Stimulated activated CD4-positive, alpha-beta T cell treated with anti-CD3 and anti-CD28 coated beads, Interleukin-2, amount 100 ng/mL, for 48 hours (primary cell): ENCODE data around the gene HMX2.
A peak's percentile ranks its signal among the peaks of the same experiment; 100 is the strongest.

ENCODE experiments used
- DNase-seq, 2 donors: peaks; one replicate each; pipeline ENCODE4 v3.0.0-alpha.2; 2020

HMX2 gene

DNA sequence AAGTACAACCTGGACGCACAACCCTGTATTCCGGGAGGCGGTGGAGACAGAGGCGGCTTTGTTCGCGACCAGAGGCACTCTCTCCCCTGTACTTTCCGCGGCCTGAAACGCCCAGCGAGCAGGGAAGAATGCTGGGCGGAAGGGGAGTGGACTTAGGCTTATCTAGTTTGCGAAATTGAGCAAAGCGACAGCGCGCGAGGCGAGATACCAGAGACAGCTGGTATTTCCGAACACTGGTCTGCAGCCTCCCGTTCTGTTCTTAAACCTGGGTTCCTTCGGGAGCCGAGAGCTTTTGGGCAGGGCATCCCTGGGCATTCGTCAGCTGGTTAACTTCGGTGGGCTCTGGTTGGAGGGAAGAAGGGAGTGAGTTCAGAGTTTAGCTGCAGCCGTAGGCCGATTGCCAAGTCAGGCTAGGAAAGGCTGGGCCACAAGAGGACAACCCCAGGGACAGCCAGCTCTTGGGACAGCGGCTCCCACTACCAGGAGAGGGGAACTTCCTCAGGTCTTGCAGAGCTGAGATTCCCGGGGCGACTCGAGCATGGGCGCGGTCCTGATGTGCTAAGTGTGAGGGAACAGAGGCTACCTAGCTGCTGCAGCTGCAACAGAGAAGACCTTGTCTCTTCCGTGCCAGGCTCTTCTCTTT lies 8.3 kb upstream of the HMX2 start:
- no peak for DNase-seq

DNA sequence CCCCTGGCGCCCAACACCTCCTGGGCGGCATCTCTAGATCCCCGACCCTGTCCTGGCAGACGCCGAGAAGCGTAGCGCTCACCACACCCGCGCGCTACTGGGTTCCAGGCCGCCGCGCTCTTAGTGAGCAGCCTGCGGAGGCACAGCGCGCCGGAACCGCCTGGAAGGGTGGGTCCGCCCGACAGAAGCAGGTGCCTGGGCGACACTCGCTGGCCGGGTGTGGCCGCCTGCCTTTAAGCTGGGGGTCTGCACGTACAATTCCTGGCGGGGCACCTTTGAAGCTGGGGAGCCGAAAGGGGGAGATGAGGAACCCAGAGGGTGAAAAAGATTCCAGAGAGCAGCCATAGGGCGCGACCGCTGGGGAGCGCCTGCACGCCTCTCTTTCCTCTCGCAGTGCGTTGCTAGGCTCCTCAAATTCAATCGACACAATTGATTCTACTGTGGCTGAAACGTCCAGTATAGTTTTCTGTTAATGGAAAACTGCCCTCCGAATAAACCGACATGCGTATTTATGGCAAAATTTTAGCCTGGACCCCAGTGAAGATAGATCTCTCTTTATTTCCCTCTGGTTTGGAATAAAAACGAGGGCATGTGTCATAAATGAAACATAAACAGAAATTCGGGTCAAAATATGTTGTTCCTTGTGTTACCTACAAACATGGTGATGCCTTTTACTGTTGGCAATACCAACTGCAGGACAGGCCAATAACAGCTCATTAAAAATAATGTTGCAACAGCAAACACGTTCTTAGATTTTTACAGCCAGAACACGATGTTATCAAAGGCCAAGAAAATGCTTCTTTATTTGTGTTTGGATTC lies 7.6 kb upstream of the HMX2 start:
- peak in 1 of 2 donors; percentile 20 for DNase-seq

DNA sequence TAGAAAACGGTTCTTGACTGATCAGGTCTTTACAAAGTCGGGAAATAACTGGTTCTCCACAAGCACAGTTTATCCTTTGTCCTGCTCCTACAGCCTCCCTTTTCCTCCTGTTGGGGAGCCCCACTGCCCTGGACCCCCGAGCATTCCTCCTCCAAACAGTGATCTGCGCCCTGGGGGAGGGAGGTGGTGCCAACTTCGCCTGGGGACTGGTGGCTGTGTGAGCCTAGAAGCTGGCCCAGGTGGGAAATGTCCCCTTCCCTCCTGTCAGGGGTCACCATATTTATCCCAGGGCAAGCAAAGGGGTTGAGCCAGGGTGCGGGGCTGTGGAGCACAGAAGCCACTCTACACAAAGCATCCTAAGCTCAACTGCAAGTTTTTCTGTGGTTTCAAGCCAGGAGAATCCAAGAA lies 6.9 kb upstream of the HMX2 start:
- no peak for DNase-seq

DNA sequence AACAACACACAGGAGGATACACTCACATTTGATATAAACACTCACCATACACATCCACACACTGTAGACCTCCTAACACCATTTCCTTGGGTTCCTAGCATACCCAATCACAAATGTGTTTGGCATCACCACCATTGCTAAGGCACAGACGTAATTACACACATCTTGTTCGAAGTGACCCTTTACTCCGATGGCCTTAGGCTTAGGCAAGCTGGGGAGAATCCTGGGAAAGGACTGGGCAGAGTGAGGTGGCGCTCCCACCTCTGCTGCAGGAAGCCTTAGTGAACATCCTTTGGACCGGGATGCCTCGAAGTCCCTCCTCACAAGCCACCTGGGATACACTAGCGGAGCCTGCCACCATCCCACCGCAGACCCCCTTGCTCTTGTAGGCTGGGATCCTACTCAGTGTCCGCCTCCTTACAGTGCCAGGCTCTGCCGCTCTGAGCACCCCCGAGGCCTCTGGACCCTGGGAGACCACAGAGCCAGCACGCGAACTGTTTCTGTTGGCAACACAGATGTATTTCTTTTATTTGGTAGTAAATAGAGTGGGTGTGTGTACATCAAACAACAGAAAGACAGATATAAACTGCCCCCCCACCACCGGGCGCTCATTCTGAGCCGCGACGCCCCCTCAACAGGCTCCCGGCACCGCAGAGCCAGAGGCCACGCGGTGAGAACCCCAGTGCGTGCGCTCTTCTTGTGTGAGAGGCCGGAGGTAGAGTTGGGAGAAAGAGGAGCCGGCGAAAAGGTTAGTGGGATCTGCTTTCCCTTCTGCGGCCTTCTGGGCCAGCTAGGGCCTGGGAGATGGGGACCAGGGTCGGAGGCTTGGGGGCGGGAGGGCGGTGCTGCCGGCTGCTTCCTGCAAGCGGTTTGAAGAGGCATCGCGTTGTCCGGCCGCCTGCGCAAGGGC lies 5.9 kb upstream of the HMX2 start:
- DNase-seq: no peak

DNA sequence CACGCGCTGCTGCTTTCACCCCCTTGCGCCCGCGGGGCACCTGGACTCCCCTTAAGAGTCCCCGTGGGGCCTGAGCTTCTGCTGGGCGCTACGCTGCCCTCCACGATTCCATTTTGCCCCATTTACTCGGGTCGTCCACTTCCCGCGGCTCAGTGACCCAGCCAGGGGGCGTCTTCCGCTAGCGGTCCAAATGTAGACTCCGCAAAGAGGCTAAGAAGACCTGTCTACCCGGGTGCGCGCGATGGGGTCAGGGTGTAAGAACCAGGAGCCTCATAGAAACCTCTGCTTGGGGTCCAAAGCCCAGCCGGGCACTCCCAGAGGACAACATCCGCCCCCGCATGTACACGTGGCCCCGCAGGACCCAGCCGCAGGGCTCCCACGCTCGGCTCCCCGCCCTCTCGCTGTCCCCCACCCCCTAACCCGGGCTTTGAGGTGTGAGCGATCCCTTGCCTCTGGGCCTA lies 5.2 kb upstream of the HMX2 start:
- DNase-seq: no peak

DNA sequence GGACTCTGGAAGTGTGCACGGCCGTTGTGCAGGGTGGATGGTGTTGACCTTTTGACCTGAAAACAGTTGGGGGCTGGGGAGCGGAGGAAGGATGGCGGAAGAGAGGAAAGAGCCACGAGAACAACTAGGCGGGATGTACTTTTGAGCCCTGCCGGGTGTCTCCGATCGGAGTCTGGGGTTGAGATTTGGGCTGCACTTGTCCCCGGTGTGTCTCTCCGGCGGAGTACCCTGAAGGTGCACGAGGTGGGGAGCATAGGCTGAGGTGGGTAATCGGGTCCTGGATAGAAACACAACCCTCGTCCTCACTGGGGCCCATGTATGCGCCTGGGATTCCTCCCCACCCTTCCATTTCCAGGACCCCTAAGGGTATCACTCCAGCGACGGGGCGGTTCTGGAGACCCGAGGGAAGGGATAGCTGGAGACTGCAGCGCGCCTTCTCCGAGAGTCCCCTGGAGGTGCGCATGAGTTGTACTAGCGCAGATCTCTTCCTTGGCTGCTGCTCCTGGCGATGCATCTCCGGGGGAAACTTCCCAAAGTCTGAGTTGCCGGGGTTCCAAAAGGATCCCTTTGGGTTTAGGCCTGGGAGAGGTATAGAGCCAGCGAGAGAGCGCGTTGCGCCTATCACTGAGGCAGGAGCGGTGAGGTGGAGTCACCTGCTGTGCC lies 4.6 kb upstream of the HMX2 start:
- no peak for DNase-seq

DNA sequence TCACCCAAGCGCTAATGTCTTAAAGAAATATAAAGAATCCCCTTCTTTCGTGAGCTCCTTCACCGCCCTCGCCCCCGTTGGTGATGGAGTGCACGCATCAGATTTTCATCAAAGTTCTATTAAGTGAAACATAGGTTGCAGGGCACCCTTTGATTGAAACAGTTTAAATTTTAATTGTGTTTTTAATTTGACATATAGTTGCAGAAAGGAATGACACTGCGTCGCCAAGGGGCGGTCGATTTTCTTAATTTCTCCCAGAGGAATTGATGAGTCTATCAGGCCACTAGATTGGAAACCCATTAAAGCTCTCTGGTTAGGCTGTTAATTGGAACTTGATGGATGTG lies 4.1 kb upstream of the HMX2 start:
- DNase-seq: no peak

DNA sequence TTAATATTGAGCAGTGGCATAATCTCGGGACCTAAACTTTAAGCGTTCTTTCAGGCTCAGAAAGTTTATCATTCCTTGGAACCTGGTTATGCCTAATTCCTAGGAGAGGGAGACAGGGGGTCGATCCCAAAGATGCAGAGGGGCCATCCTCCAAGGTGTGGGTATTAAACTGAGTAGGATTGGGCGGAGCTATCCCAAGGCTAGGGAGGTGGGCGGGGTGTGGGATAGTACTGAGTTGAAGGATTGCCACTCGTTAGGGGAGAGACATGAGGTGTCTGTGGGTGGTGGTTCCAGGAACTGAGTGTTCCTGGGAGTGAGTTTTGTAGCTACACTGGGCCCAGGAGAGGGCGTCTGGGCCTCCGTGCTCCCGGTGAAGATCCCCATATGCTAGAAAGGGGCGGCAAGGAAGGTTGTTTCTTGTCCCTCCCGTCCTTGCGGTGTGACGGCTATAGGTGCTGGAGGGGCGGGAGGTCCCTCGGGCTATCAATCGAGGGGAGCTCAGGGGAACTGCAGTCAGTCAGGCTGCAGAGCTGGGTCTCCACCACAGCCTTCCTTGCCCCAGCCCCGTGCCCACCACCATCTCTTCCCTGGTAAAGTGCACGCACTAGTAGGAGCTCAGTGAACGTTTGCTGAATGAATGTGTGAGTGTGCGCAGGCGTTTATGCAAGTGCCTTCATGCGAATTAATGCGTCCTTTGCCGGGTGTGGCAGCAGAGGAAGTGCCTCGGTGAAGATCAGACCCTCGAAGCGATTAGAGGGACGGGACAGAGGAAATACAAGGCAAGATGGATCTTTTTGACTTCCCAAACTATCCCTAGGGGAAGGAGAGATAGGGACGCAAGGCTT lies 3.0 kb upstream of the HMX2 start:
- DNase-seq: peak in 1 of 2 donors; percentile 23

DNA sequence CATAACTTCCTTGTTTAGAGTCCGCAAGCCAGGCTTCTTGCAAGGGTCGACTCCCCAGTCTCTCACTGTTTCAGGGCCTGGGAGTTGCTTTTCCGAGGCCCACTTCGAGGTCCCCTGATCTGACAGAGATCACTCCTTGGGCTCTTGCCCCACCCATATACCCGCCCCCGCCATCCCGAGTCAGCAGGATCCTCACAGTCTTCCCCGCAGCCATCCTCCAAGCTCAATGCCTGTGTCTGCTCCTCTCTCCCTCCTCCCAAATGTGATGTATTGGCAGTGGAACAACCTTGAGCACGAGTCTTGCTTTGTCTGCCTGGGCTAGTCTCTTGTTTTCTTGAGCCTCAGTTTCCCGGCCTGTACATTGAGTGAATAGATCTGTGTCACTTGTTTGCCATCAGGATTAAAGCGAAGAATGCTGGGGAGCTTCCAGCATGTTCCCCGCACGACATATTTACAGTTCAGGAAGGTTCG lies 2.4 kb upstream of the HMX2 start:
- DNase-seq: no peak

DNA sequence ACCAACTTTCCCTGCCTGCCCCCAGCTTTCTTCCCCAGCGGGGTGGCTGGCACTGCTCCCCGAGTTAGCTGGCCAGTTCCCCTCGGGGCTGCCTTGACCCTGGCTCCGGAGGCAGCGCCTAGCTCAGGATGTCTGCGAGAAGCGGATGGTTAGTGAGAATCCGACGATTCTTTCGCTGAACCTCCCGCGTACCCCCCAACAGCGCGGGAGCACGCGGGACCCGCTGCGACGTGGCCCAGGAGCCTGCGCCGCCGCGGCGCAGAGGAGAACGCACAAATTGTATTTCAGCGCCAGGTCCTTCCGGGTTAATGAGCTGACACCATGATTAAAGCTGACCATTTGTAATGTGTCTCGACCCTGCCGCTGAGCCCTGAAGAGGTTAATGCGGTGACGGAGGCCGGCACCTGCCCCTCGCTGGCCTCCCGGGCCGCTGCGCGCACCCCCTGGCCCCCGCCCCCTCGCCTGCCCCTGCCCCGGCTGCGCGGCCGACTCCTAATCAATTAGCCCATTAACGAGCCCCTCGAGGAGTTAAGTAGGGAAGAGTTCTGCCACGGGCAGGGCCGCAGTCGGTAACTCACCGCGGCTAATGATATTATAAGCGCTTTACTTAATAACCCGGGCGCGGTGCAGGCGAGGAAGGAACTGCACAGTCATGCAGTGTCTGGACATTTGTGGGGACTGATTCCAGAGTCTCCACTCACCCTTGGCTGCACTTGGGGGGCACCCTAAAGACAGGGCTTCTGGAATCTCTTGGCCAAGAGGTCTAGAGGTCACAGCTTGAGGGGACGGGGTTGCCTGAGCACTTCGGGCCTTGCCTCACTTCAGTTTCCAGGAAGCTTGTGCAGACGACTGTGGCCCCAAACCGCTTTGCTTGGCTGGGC lies 1.7 kb upstream of the HMX2 start:
- no peak for DNase-seq

DNA sequence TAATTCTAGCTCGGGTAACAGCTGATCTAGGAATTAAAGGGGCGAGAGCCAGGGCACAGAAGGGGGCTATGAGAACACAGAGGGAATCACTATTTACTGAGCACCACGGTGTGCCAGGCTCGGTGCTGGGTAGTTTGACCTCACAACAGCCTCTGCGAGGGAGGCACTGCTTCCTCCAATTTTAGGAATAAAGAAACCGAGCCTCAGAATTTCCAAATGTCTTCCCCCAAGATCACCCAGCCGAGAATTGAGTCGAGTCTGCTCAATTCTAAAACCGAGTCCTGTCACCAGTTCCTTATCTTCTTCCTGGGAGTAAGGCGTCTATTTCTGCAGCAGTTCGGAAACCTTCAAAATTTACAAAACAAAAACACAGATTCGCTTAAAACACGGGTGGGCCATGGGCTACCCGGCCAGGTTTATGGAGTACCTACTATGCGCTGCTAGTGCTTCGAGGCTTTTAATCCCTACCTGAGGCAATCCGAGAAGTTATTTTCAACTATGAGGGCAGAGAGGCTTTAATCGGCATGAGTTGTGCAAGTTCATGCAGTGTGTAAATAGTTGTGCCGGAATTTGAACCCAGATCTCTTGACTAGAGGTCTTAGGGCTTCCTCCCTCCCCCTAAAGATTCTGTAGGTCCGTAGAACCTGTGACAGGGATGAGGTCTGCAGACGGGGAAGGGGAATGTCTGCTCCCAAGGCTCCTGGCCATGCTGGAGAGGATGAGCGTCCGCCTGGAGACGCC lies 872 bp upstream of the HMX2 start:
- no peak for DNase-seq

DNA sequence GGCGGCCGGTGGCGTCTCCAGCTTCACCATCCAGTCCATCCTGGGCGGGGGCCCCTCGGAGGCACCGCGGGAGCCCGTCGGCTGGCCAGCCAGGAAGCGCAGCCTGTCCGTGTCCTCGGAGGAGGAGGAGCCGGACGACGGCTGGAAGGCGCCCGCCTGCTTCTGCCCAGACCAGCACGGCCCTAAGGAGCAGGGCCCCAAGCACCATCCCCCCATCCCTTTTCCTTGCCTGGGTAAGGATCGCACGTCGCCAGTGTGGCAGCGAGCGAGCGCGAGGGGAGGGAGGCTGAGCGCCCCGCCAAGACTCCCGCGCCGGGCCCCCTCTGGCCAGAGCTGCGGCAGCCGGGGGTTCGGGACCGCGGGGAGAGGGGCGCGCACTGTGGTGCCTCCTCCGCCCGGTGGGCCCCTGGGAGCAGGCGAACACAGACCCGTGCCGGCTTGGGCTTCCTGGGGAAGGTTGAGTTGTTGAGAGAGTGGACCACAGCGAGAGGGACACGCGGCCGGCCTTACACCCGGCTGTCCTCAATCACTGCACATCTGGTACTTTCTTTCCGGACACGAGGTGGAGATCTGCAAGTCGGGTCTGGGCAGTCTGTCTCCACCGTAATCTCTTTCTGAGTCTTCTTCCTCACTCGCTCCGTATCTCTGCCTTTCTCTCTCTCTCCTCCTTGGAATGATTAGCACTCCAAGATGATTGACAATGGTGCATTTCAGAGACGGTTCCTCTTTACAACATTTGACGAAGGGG lies 652 bp downstream of the HMX2 start:
- DNase-seq: no peak

DNA sequence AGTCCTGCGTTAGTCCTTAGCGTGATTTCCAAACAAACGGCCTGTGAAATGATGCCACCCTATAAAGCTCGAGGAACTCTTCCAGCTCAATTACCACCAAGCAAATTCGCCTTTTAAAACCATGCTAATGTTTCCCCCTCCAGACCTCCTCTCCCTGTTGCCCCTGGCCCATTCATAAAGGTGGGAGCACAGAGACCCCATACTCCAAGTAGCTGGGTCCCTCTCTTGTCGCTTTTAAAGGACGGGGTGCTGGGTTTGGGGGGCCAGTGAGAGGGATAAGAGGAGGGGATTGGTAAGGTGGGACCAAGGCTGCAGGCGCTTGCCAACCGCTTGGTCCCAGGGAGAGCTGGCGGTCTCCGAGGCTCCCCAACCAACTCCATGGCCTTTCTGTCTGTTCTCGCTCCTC lies 1.2 kb downstream of the HMX2 start:
- DNase-seq: no peak

DNA sequence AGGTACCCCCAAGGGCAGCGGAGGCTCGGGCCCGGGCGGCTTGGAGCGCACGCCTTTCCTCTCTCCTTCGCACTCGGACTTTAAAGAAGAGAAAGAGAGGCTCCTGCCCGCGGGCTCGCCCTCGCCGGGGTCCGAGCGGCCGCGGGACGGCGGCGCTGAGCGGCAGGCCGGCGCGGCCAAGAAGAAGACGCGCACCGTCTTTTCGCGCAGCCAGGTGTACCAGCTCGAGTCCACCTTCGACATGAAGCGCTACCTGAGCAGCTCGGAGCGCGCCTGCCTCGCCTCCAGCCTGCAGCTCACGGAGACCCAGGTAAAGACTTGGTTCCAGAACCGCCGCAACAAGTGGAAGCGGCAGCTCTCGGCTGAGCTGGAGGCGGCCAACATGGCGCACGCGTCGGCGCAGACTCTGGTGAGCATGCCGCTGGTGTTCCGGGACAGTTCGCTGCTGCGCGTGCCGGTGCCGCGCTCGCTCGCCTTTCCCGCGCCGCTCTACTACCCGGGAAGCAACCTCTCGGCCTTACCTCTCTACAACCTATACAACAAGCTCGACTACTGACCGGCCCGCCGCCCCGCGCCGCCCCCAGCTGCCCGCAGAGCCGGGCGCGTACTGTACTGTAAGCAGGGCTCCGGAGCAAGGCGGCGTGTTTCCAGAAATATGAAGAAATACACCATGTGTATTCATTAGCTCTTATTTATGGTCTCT lies 1.8 kb downstream of the HMX2 start:
- peak in 1 of 2 donors; percentile 51 for DNase-seq

DNA sequence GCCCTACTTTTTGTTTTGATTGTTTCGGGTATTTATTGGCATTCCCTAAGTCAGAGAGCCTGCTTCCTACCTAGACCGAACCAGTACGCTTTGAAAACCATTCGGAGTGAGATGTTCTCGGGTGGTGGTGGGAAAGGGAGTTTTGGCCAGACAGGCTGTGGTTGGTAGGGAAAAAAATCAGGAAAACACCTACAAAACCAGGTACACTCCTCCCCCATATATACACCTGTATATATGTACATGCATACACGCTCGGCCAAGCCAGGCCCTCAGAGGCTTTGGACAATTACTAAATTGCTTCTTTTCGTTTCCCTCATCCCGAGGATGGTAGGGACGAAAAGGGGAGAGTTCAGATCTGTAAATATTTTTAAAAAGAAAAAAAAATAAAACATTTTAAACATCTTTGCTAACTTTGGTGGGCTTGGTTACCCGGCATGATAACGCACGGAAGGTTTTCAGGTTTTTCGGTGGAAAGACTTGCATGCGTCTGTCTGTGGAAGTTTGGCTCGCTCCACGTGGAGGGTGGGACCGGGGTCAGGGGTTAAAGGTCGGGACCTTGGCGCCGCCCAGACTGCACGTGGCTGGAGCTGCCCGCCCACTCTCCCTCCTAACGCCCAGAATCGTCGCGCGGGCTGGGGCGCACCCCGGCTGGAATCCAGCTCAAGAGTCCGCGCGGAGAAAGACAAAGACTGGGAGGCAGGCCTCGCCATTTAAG lies 2.5 kb downstream of the HMX2 start:
- no peak for DNase-seq

DNA sequence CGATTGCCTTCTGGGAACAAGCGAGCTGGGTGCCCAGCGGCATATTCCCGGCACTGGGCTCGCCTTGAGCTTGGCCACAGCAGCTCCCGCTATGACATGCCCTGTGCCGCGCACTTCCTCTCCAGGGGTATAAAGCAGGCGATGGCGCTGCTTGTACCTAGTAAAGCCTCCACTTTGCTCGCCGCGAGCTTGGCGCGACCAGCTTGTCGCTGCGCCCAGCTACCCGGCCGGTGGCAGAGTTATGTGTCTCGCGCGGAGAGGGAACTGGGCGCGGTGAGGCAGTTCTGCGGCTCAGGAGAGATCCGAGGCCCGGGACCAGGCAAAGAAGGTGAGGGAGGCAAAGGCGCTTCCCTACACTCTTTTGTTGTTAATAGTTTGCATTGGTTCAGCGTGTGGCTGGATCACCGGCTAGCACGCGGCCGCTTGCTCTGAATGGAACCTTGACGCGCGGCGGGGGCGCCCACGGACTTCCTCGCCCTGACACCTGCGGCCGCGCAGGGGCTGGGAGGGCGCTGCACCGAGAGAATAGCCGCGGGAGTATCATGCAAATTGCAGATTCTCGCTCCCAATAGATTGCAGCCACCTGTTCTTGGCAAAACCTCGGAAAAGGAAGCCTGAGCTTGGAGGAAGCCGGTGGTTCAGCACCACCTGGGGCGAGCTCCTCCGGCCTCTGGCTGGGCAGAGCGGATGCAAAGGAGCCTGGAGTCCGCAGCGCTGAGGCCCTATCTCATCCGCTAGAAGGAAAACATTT lies 3.2 kb downstream of the HMX2 start:
- peak in 1 of 2 donors; percentile 36 for DNase-seq

DNA sequence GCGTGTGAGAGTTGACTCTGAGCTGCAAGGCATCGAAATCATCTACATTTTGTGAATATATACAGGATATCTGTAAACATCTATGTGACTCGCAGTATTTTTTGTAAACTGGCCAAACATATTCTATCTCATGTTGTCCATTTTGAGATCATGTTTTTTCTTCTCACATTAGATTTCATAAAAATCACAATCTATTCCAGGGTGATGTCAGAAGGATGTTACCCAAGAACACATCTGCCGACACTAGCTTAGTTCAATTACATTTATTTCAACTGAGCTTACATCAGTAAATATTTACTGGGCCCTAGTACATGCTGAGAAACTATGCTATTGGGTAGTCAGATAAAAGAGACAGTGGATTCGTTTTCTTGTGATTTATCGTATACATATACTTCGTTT lies 3.8 kb downstream of the HMX2 start:
- no peak for DNase-seq
